Progenitor cell of endocrine pancreas (in vitro differentiated cells): ENCODE measurements around the gene SNX14. TPM values are rescaled to one million over a fixed set of nuclear protein-coding genes. Genes with fewer than 3 reads are reported as not detected.

Experiments
- DNase-seq: peaks from one replicate; pipeline ENCODE4 v3.0.0; 2021; ENCODE audit warnings: low spot score; ENCODE audit not compliant: unreplicated experiment
- H3K27ac Mint-ChIP-seq: 2 replicates; pipeline ENCODE4 v1.8.0; 2021; ENCODE audit warnings: mild to moderate bottlenecking, moderate library complexity, mixed read lengths
- H3K27me3 Mint-ChIP-seq: 2 replicates; pipeline ENCODE4 v1.8.0; 2021; ENCODE audit warnings: mixed read lengths
- H3K36me3 Mint-ChIP-seq: 2 replicates; pipeline ENCODE4 v1.8.0; 2022; ENCODE audit warnings: mixed read lengths; ENCODE audit not compliant: insufficient read depth
- H3K4me1 Mint-ChIP-seq: 2 replicates; pipeline ENCODE4 v1.8.0; 2021; ENCODE audit warnings: low read depth, mixed read lengths
- H3K4me3 Mint-ChIP-seq: 2 replicates; pipeline ENCODE4 v1.8.0; 2021; ENCODE audit warnings: low read depth, mild to moderate bottlenecking, moderate library complexity, mixed read lengths
- H3K9me3 Mint-ChIP-seq: 2 replicates; pipeline ENCODE4 v1.8.0; 2021; ENCODE audit warnings: low read depth, mixed read lengths
- CTCF ChIP-seq: fragments of 200-600 bp; sonication (generic); IDR thresholded peaks from one replicate; pipeline ENCODE4 v1.5.0; 2021; ENCODE audit warnings: antibody characterized with exemption, mild to moderate bottlenecking; ENCODE audit not compliant: unreplicated experiment
- long read RNA-seq: library from polyadenylated mRNA; unstranded; transcript quantifications from one replicate; pipeline ENCODE4 v2.0.0, GENCODE V29; 2020
- total RNA-seq: library from RNA; stranded (reverse); gene quantifications from 2 replicates; pipeline ENCODE4 v1.2.1, GENCODE V29; 2021

SNX14 gene, protein sequence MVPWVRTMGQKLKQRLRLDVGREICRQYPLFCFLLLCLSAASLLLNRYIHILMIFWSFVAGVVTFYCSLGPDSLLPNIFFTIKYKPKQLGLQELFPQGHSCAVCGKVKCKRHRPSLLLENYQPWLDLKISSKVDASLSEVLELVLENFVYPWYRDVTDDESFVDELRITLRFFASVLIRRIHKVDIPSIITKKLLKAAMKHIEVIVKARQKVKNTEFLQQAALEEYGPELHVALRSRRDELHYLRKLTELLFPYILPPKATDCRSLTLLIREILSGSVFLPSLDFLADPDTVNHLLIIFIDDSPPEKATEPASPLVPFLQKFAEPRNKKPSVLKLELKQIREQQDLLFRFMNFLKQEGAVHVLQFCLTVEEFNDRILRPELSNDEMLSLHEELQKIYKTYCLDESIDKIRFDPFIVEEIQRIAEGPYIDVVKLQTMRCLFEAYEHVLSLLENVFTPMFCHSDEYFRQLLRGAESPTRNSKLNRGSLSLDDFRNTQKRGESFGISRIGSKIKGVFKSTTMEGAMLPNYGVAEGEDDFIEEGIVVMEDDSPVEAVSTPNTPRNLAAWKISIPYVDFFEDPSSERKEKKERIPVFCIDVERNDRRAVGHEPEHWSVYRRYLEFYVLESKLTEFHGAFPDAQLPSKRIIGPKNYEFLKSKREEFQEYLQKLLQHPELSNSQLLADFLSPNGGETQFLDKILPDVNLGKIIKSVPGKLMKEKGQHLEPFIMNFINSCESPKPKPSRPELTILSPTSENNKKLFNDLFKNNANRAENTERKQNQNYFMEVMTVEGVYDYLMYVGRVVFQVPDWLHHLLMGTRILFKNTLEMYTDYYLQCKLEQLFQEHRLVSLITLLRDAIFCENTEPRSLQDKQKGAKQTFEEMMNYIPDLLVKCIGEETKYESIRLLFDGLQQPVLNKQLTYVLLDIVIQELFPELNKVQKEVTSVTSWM
- total RNA-seq: 88.3 and 97.0 TPM in 2 replicates
- long read RNA-seq, transcript SNX14-201 (29 exons, 3,486 nt): major isoform, 51 of 190 reads
- long read RNA-seq, transcript SNX14-203 (28 exons, 3,111 nt): minor isoform, 16 of 190 reads
- long read RNA-seq, transcript SNX14-202 (26 exons, 3,348 nt): minor isoform, 7 of 190 reads
- long read RNA-seq, partial matches to known transcripts: 39 of 190 reads
- long read RNA-seq, other reads (novel, unspliced or antisense): 75 of 190 reads

- Mint-ChIP-seq H3K4me1 (peaks cover 11% of the 10 kb centered on the region), H3K4me3 (peak within 1 kb of the TSS; percentile 91), H3K36me3 (peaks cover 18% of the 10 kb centered on the region), H3K9me3 (peaks cover 5% of the 10 kb centered on the region), H3K27me3 (no peaks in the 10 kb centered on the region), H3K27ac (peak within 1 kb of the TSS; percentile 99)
- DNase-seq: peak; percentile 73
- TF ChIP-seq CTCF: peak; percentile 23
Observed at GRCh38 chr6:85593438-85594196, at the start of gene SNX14. Gene SNX14, minus strand, starts transcription at chr6:85593858. Its CDS starts 140 bp downstream, at chr6:85593718.

- H3K27ac Mint-ChIP-seq: peak within 1 kb of the TSS; percentile 100
- peaks cover 36% of the 10 kb centered on the region for H3K4me1 Mint-ChIP-seq
- peak; percentile 99 for DNase-seq
- no peaks in the 10 kb centered on the region for H3K27me3 Mint-ChIP-seq
- H3K9me3 Mint-ChIP-seq: peaks cover 6% of the 10 kb centered on the region
- no peak for TF ChIP-seq CTCF
- peak within 1 kb of the TSS; percentile 91 for H3K4me3 Mint-ChIP-seq
- peaks cover 25% of the 10 kb centered on the region for H3K36me3 Mint-ChIP-seq
Observed at GRCh38 chr6:85642774-85643536, 49.3 kb upstream of the SNX14 start, which contains the start of gene SYNCRIP. Gene SYNCRIP, minus strand, starts transcription at chr6:85642886. Its CDS starts 1,447 bp downstream, at chr6:85641439.

DNA sequence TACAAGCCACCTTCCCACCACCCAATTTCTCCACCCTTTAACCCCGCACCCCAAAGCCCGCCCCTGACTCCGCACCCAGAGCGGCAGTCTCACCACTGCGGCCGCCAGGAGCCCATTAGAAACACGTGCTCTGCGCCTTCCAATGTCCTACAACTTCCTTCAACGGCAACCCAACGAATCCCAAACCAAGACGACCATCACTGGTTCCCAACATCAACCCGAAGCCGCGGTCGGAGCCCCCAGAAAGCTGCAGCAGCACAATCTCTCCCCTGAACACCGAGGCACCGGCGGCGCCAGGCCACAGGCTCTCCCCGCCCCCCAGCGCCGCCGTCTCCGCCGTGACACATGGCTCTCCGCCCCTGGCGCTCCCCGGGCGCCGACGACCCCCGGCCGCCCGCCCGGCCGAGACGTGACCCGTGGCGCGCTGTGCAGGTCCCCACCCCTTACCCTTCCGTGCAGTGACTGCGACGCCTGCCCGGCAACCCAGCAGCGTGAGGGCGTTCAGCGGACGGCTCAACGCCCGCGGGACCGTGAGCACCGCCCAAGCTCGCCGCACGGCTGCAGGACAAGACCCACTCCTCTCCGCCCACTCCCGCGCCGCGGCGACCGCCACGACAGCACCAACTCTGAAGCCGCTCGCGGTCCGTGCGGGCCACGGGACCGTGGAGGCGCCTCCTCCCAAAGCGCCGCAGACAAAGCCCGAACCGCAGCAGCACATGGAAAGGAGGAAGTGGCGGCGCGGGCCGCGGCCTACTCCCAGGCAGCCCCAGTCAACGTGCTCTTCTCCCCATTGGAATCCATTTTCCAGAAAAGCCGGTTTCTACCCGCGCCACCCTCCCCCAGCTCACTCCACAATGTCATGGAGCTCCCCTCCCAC is 48.5 kb upstream of the SNX14 start:
- Mint-ChIP-seq H3K9me3 (peaks cover 5% of the 10 kb centered on the region), H3K4me3 (peak overlapping the region; percentile 91), H3K4me1 (peaks cover 38% of the 10 kb centered on the region), H3K27me3 (no peaks in the 10 kb centered on the region), H3K27ac (peak overlapping the region; percentile 100), H3K36me3 (peaks cover 31% of the 10 kb centered on the region)
- peak; percentile 39 for DNase-seq
- no peak for TF ChIP-seq CTCF

- peaks cover 35% of the 10 kb centered on the region for H3K36me3 Mint-ChIP-seq
- H3K27ac Mint-ChIP-seq: peak overlapping the region; percentile 100
- no peak for TF ChIP-seq CTCF
- H3K27me3 Mint-ChIP-seq: no peaks in the 10 kb centered on the region
- H3K4me1 Mint-ChIP-seq: peaks cover 38% of the 10 kb centered on the region
- H3K4me3 Mint-ChIP-seq: peak overlapping the region; percentile 91
- DNase-seq: no peak
- peaks cover 5% of the 10 kb centered on the region for H3K9me3 Mint-ChIP-seq
Observed at GRCh38 chr6:85641522-85641896, 47.9 kb upstream of the SNX14 start.
